Hypothalamus (tissue), 51 donors: ENCODE results near the gene DLGAP4.
"Not testable (repeated sequence)": the region's sequence is repeated elsewhere in the genome, so short reads cannot be mapped to it uniquely, and the experiment has no call there.

Source experiments
- DNase-seq, 51 donors: peaks; one replicate each; lab custom pipeline; 2025; lab: John Stamatoyannopoulos, UW

Gene DLGAP4

GRCh38 chr20:36368869-36369268, 62.7 kb downstream of the DLGAP4 start:
- DNase-seq = peak in 1 of 51 donors; percentile 54

GRCh38 chr20:36369739-36370138, 63.6 kb downstream of the DLGAP4 start:
- no peak for DNase-seq

- no peak for DNase-seq
Observed at GRCh38 chr20:36370991-36371790, 65.1 kb downstream of the DLGAP4 start.

GRCh38 chr20:36372666-36373065, 66.5 kb downstream of the DLGAP4 start:
- DNase-seq = no peak

GRCh38 chr20:36373089-36373488, 67.0 kb downstream of the DLGAP4 start:
- DNase-seq = no peak

- no peak for DNase-seq
Observed at GRCh38 chr20:36374995-36375394, 68.9 kb downstream of the DLGAP4 start.

- DNase-seq = no peak
Observed at GRCh38 chr20:36377348-36378326, 71.5 kb downstream of the DLGAP4 start.

- peak in 1 of 51 donors; percentile 31 for DNase-seq
Observed at GRCh38 chr20:36378686-36379085, 72.5 kb downstream of the DLGAP4 start.

GRCh38 chr20:36379914-36380313, 73.8 kb downstream of the DLGAP4 start:
- not testable (repeated sequence) for DNase-seq

GRCh38 chr20:36384022-36384619, 78.0 kb downstream of the DLGAP4 start:
- no peak for DNase-seq

GRCh38 chr20:36385503-36385902, 79.4 kb downstream of the DLGAP4 start:
- DNase-seq = no peak

- DNase-seq = no peak
Observed at GRCh38 chr20:36386236-36386635, 80.1 kb downstream of the DLGAP4 start.

GRCh38 chr20:36390269-36390668, 84.1 kb downstream of the DLGAP4 start:
- no peak for DNase-seq

GRCh38 chr20:36390719-36391415, 84.7 kb downstream of the DLGAP4 start:
- no peak for DNase-seq

GRCh38 chr20:36391456-36391855, 85.3 kb downstream of the DLGAP4 start:
- DNase-seq = peak in 5 of 51 donors; percentile 9 to 73 (median 42)

GRCh38 chr20:36391955-36392354, 85.8 kb downstream of the DLGAP4 start:
- DNase-seq = no peak

GRCh38 chr20:36392989-36393388, 86.8 kb downstream of the DLGAP4 start:
- DNase-seq = no peak

- DNase-seq = peak in 6 of 51 donors; percentile 11 to 74 (median 38)
Observed at GRCh38 chr20:36394340-36394965, 88.3 kb downstream of the DLGAP4 start.

- no peak for DNase-seq
Observed at GRCh38 chr20:36396340-36396739, 90.2 kb downstream of the DLGAP4 start.
